K562 treated with DMSO at 1 percent for 4 hours (cell line): ENCODE data around the gene MYBPC2. TPM values are rescaled to one million over a fixed set of nuclear protein-coding genes. Genes with fewer than 3 reads are reported as not detected.

ENCODE experiments used
- total RNA-seq: library from RNA; unstranded; fragments of 300-600 nt; gene quantifications from 2 replicates; pipeline ENCODE4 v1.2.3, GENCODE V29; 2022; ENCODE audit not compliant: insufficient read depth

The MYBPC2 gene
- total RNA-seq, result not detected in 2 replicates

DNA sequence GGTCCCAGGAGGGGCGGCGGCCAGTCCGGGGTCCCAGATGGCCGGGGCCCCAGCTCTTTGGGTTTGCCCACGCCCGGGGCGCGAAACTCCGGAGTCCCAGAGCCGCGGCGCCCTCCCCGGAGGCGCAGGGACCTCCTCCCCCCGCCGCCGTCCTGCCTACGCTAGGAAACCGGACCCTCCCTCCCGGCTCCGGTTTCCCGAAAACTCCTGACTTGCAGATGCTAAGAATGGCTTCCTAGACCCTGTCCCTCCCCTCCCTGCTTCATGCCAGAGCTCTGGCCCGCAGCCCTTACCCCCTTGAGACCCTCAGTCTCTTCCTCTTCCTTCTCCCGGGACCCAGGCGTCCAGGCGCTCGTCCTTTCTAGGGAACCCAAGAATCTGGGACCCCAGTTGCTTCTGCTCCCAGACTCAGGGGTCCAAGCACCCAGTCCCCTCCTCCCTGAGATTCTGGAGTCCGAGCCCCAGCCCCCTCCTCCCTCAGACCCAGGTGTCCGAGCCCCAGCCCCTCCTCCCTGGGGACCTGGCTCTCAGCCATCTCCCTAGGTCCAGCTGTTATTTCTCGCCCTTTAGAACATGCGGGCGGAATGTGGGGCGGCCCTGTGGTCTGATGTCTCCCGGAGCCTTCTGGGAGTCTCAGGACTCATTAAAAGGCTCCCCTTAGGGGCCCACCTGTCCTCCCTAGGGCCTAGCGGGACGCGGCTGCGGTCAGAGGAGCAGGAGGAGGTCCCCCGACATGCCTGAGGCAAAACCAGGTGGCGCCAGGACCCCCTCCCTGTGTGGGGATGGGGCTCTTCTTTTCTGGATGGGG lies at the start of gene MYBPC2:
Gene MYBPC2, plus strand, starts transcription at position 672 of the 808 bp plus-strand sequence. Its CDS starts 62 bp downstream, at position 734.

DNA sequence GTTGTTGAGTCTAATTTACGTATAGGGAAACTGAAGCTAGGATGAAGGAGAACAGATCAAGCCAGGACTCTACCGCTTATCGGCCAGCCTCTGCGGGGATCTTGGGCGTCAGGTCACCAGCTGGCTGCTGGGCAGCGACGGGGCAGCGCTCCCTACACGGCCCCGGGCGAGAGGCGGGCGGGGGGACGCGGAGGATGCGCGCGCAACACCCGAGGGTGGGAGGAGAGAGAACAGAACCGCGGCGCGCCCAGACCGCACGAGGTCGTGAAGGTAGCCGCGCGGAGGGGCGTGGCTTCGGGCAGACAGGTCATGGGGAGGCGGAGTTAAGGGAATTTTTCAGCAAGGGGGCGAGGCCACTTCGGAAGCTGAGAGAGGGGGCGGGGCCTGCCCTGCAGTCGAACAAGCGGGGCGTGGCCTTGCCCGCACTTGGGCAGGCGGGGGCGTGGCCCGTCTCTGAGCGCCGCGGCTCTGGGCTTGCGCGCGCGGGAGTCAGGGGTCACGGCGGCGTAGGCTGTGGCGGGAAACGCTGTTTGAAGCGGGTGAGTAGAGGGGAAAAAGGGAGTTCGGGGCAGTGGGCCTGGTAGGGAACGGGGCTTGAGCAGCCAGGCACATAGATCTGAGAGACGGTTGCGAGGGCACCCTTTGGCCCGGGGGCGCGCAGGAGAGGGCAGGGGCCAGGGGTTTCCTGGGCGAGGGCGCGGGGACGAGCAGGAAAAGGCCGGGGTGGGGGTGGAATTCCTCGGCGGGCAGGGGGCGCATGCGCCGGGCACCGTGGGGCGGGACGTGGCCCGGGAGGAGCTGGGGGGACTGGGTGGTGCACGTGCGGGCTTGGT lies 48.6 kb upstream of the MYBPC2 start, which contains the start of gene POLD1:
Gene POLD1, plus strand, starts transcription at position 496 of the 833 bp plus-strand sequence. CDS start 14,505 bp downstream, outside the sequence.

DNA sequence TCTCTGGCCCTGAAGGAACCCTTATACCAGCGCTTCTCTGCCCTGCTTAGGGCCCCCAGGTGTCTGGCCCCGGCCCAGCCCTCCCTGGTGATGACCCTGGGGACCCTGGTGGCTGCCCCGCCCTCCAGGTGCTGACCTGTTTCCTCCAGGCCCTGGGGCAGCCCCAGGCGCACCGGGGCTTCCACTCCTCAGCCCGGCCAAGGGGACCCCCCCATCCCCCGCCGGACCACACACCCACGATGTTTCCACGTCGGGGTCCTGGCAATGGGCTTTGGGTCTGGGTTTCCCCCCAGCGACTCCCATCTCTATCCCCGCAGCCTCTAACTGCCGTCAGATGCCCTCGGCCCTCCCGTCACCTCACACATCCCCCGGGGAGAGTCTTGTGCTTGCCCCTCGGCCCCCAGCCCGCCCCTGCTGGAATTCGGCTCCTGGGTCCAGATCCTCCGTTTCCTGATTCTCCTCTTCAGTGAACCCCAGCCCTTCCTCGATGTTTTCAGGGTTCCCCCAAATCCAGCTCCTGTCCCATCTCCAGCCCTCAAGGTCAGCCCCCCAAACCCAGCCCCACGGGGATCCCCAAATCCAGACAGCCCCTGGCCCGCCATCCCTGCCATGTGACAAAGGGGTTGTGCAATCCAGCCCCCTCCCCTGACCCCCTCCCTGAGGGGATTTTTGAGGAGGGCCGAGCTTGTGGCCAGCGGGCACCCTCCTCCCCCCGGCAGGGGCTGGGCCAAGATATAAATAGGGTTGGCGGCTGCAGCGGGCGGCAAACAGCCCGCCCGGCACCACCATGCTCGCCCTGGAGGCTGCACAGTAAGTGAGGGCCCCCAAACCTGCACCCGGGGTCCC lies 14.3 kb upstream of the MYBPC2 start, which contains the start of gene SPIB:
Gene SPIB, plus strand, starts transcription at position 763 of the 846 bp plus-strand sequence. Its CDS starts 25 bp downstream, at position 788.

DNA sequence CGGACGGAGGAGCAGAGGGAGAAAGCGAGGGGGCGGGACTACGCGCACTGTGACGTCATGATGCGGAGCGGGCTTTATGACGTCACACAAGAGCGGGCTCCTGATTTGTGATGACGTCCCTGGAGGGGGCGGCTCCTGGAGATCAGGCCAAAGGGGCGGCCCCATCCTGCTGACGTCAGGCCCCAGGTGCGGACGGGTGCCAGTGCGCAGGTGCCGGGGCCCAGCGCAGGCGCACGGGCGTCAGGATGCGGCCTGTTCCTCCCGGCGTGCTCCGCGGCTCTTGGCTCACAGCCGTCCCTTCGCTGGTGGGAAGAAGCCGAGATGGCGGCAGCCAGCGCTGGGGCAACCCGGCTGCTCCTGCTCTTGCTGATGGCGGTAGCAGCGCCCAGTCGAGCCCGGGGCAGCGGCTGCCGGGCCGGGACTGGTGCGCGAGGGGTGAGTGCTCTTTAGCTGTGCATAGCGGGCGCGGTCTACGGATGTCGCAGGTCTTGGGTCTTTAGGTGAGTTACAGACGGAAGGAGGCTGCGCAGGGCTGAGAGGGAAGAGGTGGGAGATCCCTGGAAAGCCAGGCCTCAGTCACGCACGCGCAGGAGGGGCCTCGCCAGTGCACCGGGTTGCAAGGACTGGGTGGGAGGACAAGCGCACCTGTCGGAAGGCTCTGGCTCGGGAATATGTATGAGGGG lies 43.7 kb downstream of the MYBPC2 start, which contains the start of the genes EMC10 and GARIN5A:
Gene EMC10, plus strand, starts transcription at position 284 of the 683 bp plus-strand sequence. Its CDS starts 38 bp downstream, at position 322.
Gene GARIN5A, minus strand, starts transcription at position 625 of the 683 bp plus-strand sequence. Its CDS starts 460 bp downstream, at position 165.

DNA sequence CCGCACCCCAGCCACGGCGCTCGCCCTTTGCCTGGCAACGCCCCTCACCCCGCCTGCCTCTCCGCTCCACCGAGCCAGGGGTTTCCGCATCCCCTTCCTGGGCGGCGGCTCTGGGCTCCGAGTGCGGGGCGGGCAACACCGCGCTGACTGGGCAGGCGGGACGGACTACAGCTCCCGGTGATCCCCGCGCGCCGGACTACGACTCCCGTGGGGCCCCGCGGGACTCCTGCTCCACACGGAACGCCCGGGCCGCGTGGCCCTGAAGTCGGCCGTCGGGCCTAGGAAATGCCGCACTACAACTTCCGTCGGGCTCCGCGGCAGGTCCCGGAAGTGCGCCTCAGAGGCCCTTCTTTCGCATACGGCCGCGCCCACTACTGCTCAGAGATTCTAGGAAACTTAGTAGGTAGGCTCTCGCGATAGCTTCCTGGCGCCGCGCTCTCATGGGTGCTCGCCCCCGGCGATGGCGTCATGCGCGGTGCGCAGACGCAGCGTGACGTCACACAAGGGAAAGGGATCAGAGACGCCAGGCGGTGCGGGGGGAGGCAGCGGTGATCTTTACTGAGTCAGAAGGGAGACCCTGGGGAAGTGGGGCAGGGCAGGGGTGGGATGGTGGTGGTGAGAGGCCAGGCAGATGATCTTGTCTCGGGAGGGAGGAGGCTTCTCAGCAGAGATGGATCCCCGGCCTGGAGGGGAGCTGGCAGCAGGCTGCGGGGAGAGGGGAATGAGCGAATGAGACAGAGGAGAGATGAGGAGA lies 78.6 kb downstream of the MYBPC2 start, which contains the start of gene JOSD2:
Gene JOSD2, minus strand, starts transcription at position 123 of the 754 bp plus-strand sequence. CDS start 760 bp downstream, outside the sequence.

DNA sequence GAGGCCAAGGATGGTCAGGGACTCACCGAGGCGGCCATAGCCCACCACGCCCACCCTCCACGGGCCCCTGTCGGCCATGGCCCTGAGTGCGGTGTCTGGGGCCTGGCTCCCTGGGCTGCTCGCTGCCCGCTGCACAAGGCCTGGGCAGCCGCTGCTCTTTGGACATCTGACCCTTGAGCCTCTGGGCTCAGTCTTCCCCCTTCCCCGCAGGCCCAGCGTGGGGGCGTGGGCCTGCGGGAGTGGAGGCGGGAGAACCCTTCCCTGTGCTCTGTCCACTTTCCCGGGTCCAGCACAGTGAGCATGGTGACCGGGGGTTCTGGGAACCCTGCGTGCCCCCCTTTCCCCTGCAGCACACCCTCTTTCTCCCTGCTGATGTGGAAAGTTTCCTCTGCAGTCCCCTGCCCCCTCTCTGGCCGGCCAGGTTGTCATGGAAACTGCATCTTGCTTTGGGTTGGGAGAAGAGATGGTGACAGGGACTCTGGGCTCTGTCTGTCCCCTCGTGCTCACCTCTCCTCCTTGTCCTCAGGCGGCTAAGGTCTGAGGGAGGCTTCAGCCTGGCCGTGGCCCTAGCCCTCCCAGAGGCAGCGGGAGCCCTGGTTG lies 81.2 kb downstream of the MYBPC2 start, which contains the start of gene ASPDH:
Gene ASPDH, minus strand, starts transcription at position 168 of the 600 bp plus-strand sequence. Its CDS starts 90 bp downstream, at position 78.

Other genes starting within 250 kb of the MYBPC2 start
- gene MYH14, start 229.3 kb upstream of the MYBPC2 start, total RNA-seq, result 1.3 and 1.9 TPM in 2 replicates
- gene KCNC3, start 103.5 kb upstream of the MYBPC2 start, total RNA-seq, result 4.1 and 10.0 TPM in 2 replicates
- gene NAPSA, start 67.3 kb upstream of the MYBPC2 start, total RNA-seq, result 1.0 and 1.5 TPM in 2 replicates
- 66.0 and 68.6 TPM in 2 replicates for gene NR1H2, start 56.4 kb upstream of the MYBPC2 start, total RNA-seq
- gene POLD1, start 48.5 kb upstream of the MYBPC2 start, total RNA-seq, result 234 and 239 TPM in 2 replicates
- 1.0 and 2.9 TPM in 2 replicates for gene SPIB, start 14.0 kb upstream of the MYBPC2 start, total RNA-seq
- 61.9 and 66.2 TPM in 2 replicates for gene EMC10, start 43.6 kb downstream of the MYBPC2 start, total RNA-seq
- gene GARIN5A, start 44.0 kb downstream of the MYBPC2 start, total RNA-seq, result 2.1 and 3.8 TPM in 2 replicates
- gene JOSD2, start 78.3 kb downstream of the MYBPC2 start, total RNA-seq, result 4.8 and 9.5 TPM in 2 replicates
- gene ASPDH, start 81.0 kb downstream of the MYBPC2 start, total RNA-seq, result 2.8 TPM in 1 of 2 replicates, not detected in the other
- gene LRRC4B, start 135.5 kb downstream of the MYBPC2 start, total RNA-seq, result 6.0 and 7.0 TPM in 2 replicates
- gene SYT3, start 207.0 kb downstream of the MYBPC2 start, total RNA-seq, result 1.0 and 4.2 TPM in 2 replicates
- gene C19orf81, start 216.6 kb downstream of the MYBPC2 start, total RNA-seq, result 31.6 and 52.6 TPM in 2 replicates